ENCODE results near the gene RBM5.

GRCh38 chr3:50124800-50125178 is 36.1 kb downstream of the RBM5 start:
- TF ChIP-seq CTCF (IDR thresholded peaks at IDR 0.05 in 4 of 5, conservative IDR thresholded peaks at IDR 0.05 in 1 of 5) (no peak), POLR2A (IDR thresholded peaks at IDR 0.05) (no peak)

Measured in gastrocnemius medialis (tissue), 4 donors.